MCF 10A (cell line): ENCODE measurements around the gene ITGA6. TPM values are rescaled to one million over a fixed set of nuclear protein-coding genes. Genes with fewer than 3 reads are reported as not detected.

Experiments
- BruUV-seq: library from RNA; stranded (reverse); fragments of 400-500 nt; replicated peaks from 2 replicates; lab custom pipeline; 2021; lab: Mats Ljungman, UMichigan
- CTCF ChIA-PET: fragments of 300-600 bp; sonication (Branson Sonifier 250); formaldehyde crosslinking; extraction: SDS; loops from one replicate; lab custom pipeline; 2021; ENCODE audit warnings: antibody characterized with exemption, inconsistent platforms; lab: Yijun Ruan, JAX
- POLR2A ChIA-PET: fragments of 300-600, 350-650 bp; sonication (Branson Sonifier 250); formaldehyde crosslinking; extraction: SDS; loops from one replicate; lab custom pipeline; 2020; ENCODE audit warnings: antibody characterized with exemption, inconsistent platforms; lab: Yijun Ruan, JAX
- DNase-seq: peaks from one replicate; pipeline ENCODE4 v3.0.0-alpha.2; 2018; ENCODE audit not compliant: unreplicated experiment
- H3K27ac Mint-ChIP-seq: one replicate; pipeline ENCODE4 v1.8.0; 2022; ENCODE audit warnings: mild to moderate bottlenecking, low read depth, mixed read lengths; ENCODE audit not compliant: unreplicated experiment
- H3K27me3 Mint-ChIP-seq: one replicate; pipeline ENCODE4 v1.8.0; 2022; ENCODE audit warnings: mixed read lengths; ENCODE audit not compliant: insufficient read depth, unreplicated experiment
- H3K36me3 Mint-ChIP-seq: one replicate; pipeline ENCODE4 v1.8.0; 2022; ENCODE audit warnings: mild to moderate bottlenecking, moderate library complexity, mixed read lengths; ENCODE audit not compliant: insufficient read depth, unreplicated experiment
- H3K4me1 Mint-ChIP-seq: one replicate; pipeline ENCODE4 v1.8.0; 2022; ENCODE audit warnings: mixed read lengths; ENCODE audit not compliant: insufficient read depth, unreplicated experiment
- H3K4me3 Mint-ChIP-seq: one replicate; pipeline ENCODE4 v1.8.0; 2022; ENCODE audit warnings: mild to moderate bottlenecking, moderate library complexity, mixed read lengths; ENCODE audit not compliant: unreplicated experiment
- H3K9me3 Mint-ChIP-seq: one replicate; pipeline ENCODE4 v1.8.0; 2022; ENCODE audit warnings: mixed read lengths; ENCODE audit not compliant: unreplicated experiment
- intact Hi-C: fragments of 100-400 bp; cut with micrococcal nuclease; formaldehyde crosslinking; loops from 2 replicates; pipeline ENCODE4 v1.14.1; 2022
- total RNA-seq: library from RNA; stranded (reverse); gene quantifications from 2 replicates; pipeline ENCODE4 v1.2.3, GENCODE V29; 2022
- TF ChIP-seq, protein P1 (sequence below): fragments of 200-600 bp; IDR thresholded peaks from one replicate; pipeline ENCODE4 v1.8.0; 2022; ENCODE audit warnings: antibody characterized with exemption, mild to moderate bottlenecking; ENCODE audit not compliant: unreplicated experiment

Gene ITGA6
- total RNA-seq, 1 experiment from 2014 or later, result 315 TPM

DNA sequence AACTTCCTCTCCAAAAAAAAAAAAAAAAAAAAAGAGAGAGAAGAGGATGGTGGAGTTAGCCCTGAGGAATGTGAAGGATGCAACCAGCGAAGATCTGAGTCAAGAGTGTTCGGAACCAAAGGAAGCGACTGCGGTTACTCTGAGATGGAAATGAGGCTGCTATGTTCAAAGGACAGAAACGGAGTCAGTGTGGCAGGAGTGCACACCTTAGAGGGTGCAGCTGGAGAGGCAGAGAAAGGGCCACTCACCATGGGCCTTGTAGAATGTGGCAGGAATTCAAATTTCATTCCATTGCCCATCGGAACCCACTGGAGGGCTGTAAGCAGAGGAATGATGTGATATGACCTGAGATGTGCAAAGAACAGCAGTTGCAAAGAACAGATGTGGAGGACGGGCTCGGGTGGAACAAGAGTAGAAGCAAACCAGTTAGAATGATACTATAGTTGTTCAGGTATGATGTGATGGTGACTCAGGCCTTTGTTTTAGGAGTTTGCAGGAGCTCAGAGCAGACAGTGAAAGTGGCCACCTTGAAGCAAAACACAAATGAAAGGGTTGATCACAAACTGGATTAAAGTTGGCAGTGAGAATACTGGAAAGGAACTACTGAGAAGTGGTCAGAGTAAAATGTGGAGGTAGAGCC is 22.6 kb downstream of the ITGA6 start:
- ChIA-PET POLR2A (interaction anchor here (1.0 to 18.1 kb wide), 6 partner anchors 8 to 219 kb away, joined by 3 to 553 read pairs (median 32); partner anchors contain the start of gene ITGA6), CTCF (interaction anchor here (3.7 to 34.0 kb wide), 2 partner anchors 8 to 11 kb away, joined by 19 to 536 read pairs; no protein-coding TSS in a partner anchor)
- H3K27me3 Mint-ChIP-seq, result no peaks in the 10 kb centered on the region
- no peaks in the 10 kb centered on the region for H3K9me3 Mint-ChIP-seq
- H3K36me3 Mint-ChIP-seq, result peaks cover 23% of the 10 kb centered on the region
- H3K4me3 Mint-ChIP-seq, result peak overlapping the region; percentile 51
- peak overlapping the region; percentile 4 for H3K27ac Mint-ChIP-seq
- intact Hi-C loops, result no loop called here
- TF ChIP-seq, protein P1, sequence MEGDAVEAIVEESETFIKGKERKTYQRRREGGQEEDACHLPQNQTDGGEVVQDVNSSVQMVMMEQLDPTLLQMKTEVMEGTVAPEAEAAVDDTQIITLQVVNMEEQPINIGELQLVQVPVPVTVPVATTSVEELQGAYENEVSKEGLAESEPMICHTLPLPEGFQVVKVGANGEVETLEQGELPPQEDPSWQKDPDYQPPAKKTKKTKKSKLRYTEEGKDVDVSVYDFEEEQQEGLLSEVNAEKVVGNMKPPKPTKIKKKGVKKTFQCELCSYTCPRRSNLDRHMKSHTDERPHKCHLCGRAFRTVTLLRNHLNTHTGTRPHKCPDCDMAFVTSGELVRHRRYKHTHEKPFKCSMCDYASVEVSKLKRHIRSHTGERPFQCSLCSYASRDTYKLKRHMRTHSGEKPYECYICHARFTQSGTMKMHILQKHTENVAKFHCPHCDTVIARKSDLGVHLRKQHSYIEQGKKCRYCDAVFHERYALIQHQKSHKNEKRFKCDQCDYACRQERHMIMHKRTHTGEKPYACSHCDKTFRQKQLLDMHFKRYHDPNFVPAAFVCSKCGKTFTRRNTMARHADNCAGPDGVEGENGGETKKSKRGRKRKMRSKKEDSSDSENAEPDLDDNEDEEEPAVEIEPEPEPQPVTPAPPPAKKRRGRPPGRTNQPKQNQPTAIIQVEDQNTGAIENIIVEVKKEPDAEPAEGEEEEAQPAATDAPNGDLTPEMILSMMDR, result no peak
- no TSS peak for BruUV-seq
- H3K4me1 Mint-ChIP-seq, result peaks cover 57% of the 10 kb centered on the region
- DNase-seq, result peak; percentile 55

DNA sequence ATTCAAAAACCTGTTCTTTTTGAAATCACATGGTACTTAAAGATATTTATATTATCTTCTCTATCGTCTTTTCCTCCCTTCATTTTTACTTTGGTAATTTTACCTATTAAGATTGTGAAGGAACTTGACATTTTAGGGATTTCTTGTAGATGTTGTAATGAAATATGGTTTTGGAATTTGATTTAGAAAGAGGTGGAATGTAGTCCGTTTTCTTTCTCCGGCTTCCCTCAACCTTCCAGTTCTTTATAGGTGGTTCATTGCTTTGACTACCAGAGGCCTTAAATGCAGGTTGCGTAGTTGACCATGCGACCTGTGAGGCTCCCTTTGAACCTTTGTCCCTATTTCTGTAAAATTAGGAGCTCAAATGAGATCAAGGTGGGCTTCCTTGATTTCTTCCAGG is 24.5 kb downstream of the ITGA6 start:
- CTCF ChIA-PET, result interaction anchor here (0.6 to 34.0 kb wide), 8 partner anchors 9 to 746 kb away, joined by 3 to 536 read pairs (median 6); partner anchors contain the start of gene ITGA6
- TF ChIP-seq, protein P1, result no peak
- no TSS peak for BruUV-seq
- no peaks in the 10 kb centered on the region for H3K9me3 Mint-ChIP-seq
- POLR2A ChIA-PET, result interaction anchor here (0.6 to 18.1 kb wide), 6 partner anchors 9 to 281 kb away, joined by 3 to 553 read pairs (median 6); partner anchors contain the start of gene ITGA6
- H3K4me3 Mint-ChIP-seq, result no peak overlapping the region
- DNase-seq, result no peak
- peak overlapping the region; percentile 66 for H3K27ac Mint-ChIP-seq
- H3K4me1 Mint-ChIP-seq, result peaks cover 72% of the 10 kb centered on the region
- H3K27me3 Mint-ChIP-seq, result no peaks in the 10 kb centered on the region
- intact Hi-C loops, result no loop called here
- peaks cover 25% of the 10 kb centered on the region for H3K36me3 Mint-ChIP-seq

DNA sequence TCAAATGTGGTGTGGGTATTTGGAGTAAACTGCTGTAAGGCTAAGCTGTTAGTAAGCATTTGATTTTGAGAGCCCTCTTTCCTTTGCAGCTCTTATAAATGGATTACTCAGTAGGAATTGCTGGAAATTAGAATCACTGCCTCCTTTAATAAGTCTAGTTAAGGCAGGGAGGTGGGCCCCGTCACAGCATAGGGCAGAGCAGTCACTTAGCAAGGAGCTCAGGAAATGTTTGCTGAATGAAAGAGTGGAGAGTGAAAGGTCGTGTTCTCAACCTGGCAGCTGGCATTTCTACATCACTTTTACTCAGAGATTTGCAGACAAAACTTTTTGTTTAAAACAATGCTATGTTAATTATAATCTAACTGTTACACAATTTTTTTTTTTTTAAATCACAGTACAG is 25.5 kb downstream of the ITGA6 start:
- H3K36me3 Mint-ChIP-seq, result peaks cover 33% of the 10 kb centered on the region
- ChIA-PET CTCF (interaction anchor here (0.6 to 34.0 kb wide), 9 partner anchors 8 to 747 kb away, joined by 3 to 536 read pairs (median 5); partner anchors contain the start of gene ITGA6), POLR2A (interaction anchor here (0.9 to 18.1 kb wide), 7 partner anchors 8 to 257 kb away, joined by 3 to 553 read pairs (median 4); partner anchors contain the start of gene ITGA6)
- peaks cover 67% of the 10 kb centered on the region for H3K4me1 Mint-ChIP-seq
- H3K4me3 Mint-ChIP-seq, result no peak overlapping the region
- H3K27me3 Mint-ChIP-seq, result no peaks in the 10 kb centered on the region
- BruUV-seq, result no TSS peak
- TF ChIP-seq, protein P1, result no peak
- H3K27ac Mint-ChIP-seq, result peak overlapping the region; percentile 16
- H3K9me3 Mint-ChIP-seq, result no peaks in the 10 kb centered on the region
- no peak for DNase-seq
- intact Hi-C loops, result no loop called here

DNA sequence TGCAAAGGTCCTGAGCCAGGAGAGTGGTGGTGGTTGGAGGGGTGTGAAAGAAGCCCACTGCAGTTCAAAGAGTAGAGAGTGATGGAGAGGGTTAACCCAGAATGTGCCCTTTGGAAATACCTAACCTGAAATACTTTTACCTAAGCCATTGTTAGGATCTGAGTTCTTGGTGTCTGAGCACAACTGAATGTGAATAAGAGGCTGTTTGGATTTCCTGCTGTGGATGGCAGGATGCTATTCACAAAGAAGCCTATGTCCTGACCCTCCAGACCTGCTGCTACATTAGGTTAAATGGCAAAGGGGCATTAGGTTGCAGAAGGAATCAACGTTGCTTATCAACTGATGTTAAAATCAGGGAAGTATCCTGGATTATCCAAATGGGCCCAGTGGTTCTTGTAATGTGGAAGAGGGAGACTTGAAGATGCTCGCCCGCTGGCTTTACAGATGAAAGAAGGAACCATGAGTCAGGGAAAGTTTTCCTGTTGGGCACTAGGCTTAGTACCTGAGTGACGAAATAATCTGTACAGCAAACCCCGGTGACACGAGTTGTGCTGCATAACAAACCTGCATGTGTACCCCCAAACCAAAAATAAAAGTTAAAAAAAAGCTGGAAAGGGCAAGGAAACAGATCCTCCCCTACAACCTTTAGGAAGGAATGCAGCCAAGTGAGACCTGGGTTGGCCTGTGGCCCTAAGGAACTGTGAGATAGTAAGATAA is 27.2 kb downstream of the ITGA6 start:
- BruUV-seq, result no TSS peak
- no peaks in the 10 kb centered on the region for H3K27me3 Mint-ChIP-seq
- intact Hi-C loops, result no loop called here
- no peak overlapping the region for H3K4me3 Mint-ChIP-seq
- peaks cover 34% of the 10 kb centered on the region for H3K36me3 Mint-ChIP-seq
- H3K27ac Mint-ChIP-seq, result peak overlapping the region; percentile 82
- TF ChIP-seq, protein P1, result no peak
- ChIA-PET POLR2A (interaction anchor here (0.9 to 13.3 kb wide), 6 partner anchors 10 to 258 kb away, joined by 3 to 350 read pairs (median 8); partner anchors contain the start of gene ITGA6), CTCF (interaction anchor here (1.2 to 34.0 kb wide), 3 partner anchors 7 to 228 kb away, joined by 3 to 536 read pairs (median 536); partner anchors contain the start of gene ITGA6)
- no peak for DNase-seq
- H3K4me1 Mint-ChIP-seq, result peaks cover 65% of the 10 kb centered on the region
- H3K9me3 Mint-ChIP-seq, result no peaks in the 10 kb centered on the region
